HCT116 (cell line): Measurements from ENCODE around the gene TMC1. TPM values are rescaled to one million over a fixed set of nuclear protein-coding genes. Genes with fewer than 3 reads are reported as not detected.
"Not testable (repeated sequence)": the region's sequence is repeated elsewhere in the genome, so short reads cannot be mapped to it uniquely, and the experiment has no call there.

Experiments used
- ATAC-seq: fragments of 200-7000 bp; cut with Tn5 transposase; 2 replicates; pipeline ENCODE4 v1.9.1; 2020; ENCODE audit warnings: mild to moderate bottlenecking, moderate library complexity
- BruUV-seq: library from RNA; stranded (reverse); fragments of 400-500 nt; replicated peaks from 2 replicates; lab custom pipeline; 2021; lab: Mats Ljungman, UMichigan
- CTCF ChIA-PET: fragments of 300-600 bp; sonication (Branson Sonifier 250); formaldehyde crosslinking; loops from one replicate; lab custom pipeline; 2021; ENCODE audit warnings: antibody characterized with exemption; lab: Charles Lee
- POLR2A ChIA-PET: fragments of 300-600, 350-600 bp; sonication (Branson Sonifier 250); formaldehyde crosslinking; loops from one replicate; lab custom pipeline; 2021; ENCODE audit warnings: antibody characterized with exemption; lab: Charles Lee
- RAD21 ChIA-PET, 2 experiments: fragments of 300-600 bp; sonication (Branson Sonifier 250); formaldehyde crosslinking; loops; one replicate each; lab custom pipeline; 2023; ENCODE audit warnings: low total read pairs in 2 of 2; ENCODE audit not compliant: uncharacterized antibody in 2 of 2, unreplicated experiment in 2 of 2, low non-redundant PET in 1 of 2; lab: Charles Lee
- DNase-seq: peaks from one replicate; pipeline ENCODE4 v3.0.0-alpha.2; 2010; ENCODE audit warnings: low read depth, low spot score
- H2AFZ ChIP-seq: fragments of 200-600 bp; shearing (Covaris generic), sonication (generic); 2 replicates; pipeline ENCODE4 v1.6.1; 2017; ENCODE audit warnings: low read depth, mixed run types, mixed read lengths, antibody characterized with exemption, low read length; ENCODE audit not compliant: poor library complexity, severe bottlenecking
- H3K27ac ChIP-seq: 2 replicates; pipeline ENCODE4 v1.5.1; 2012; ENCODE audit warnings: low read depth, low read length
- H3K27me3 ChIP-seq: fragments of 200-600 bp; sonication (generic); 2 replicates; pipeline ENCODE4 v1.6.1; 2016; ENCODE audit warnings: mixed run types, low read length, mixed read lengths; ENCODE audit not compliant: insufficient read depth
- H3K36me3 ChIP-seq, 2 experiments: fragments of 200-500 bp in 1 of 2; fragments of 200-600 bp in 1 of 2; sonication (Bioruptor generic) in 1 of 2; sonication (generic) in 1 of 2; 2 replicates each; pipeline versions ENCODE4 v1.5.1 to v1.6.1; 2014 to 2016; ENCODE audit warnings: low read length in 2 of 2, inconsistent platforms in 1 of 2, mixed read lengths in 1 of 2, mixed run types in 1 of 2; ENCODE audit not compliant: insufficient read depth in 2 of 2, control insufficient read depth in 1 of 2
- H3K4me1 ChIP-seq, 2 experiments: fragments of 200-600 bp in 1 of 2; sonication (generic) in 1 of 2; 2 replicates each; pipeline versions ENCODE4 v1.5.1 to v1.6.1; 2012 to 2017; ENCODE audit warnings: low read length in 2 of 2, inconsistent platforms in 1 of 2, mild to moderate bottlenecking in 1 of 2, mixed read lengths in 1 of 2, mixed run types in 1 of 2, moderate library complexity in 1 of 2; ENCODE audit not compliant: insufficient read depth in 2 of 2, control insufficient read depth in 1 of 2
- H3K4me2 ChIP-seq: fragments of 200-600 bp; sonication (generic); 2 replicates; pipeline ENCODE4 v1.6.1; 2017; ENCODE audit warnings: mixed run types, low read length, mixed read lengths
- H3K4me3 ChIP-seq, 2 experiments: fragments of 200-600 bp in 1 of 2; sonication (generic) in 1 of 2; replicated peaks in 1 of 2; 2 replicates each; pipeline ENCODE4 v1.5.1; 2011 to 2016; ENCODE audit warnings: low read length in 2 of 2, control low read depth in 1 of 2, low read depth in 1 of 2, mild to moderate bottlenecking in 1 of 2, mixed read lengths in 1 of 2, mixed run types in 1 of 2
- H3K79me2 ChIP-seq: fragments of 200-600 bp; sonication (generic); 2 replicates; pipeline ENCODE4 v1.6.1; 2017; ENCODE audit warnings: mild to moderate bottlenecking, mixed run types, low read length, moderate library complexity, mixed read lengths; ENCODE audit not compliant: insufficient read depth
- H3K9ac ChIP-seq: fragments of 200-600 bp; sonication (generic); 2 replicates; pipeline ENCODE4 v1.6.1; 2016; ENCODE audit warnings: low read length, mixed read lengths
- H3K9me2 ChIP-seq: fragments of 200-600 bp; sonication (generic), shearing (Covaris generic); 2 replicates; pipeline ENCODE4 v1.6.1; 2017; ENCODE audit warnings: mixed run types, mild to moderate bottlenecking, moderate library complexity; ENCODE audit not compliant: insufficient read depth
- H3K9me3 ChIP-seq, 2 experiments: fragments of 200-500 bp in 1 of 2; fragments of 200-600 bp in 1 of 2; sonication (Bioruptor generic) in 1 of 2; sonication (generic) in 1 of 2; 2 replicates each; pipeline ENCODE4 v1.6.1; 2014 to 2017; ENCODE audit warnings: low read length in 2 of 2, mixed read lengths in 2 of 2, inconsistent platforms in 1 of 2, low read depth in 1 of 2, mild to moderate bottlenecking in 1 of 2, mixed run types in 1 of 2, moderate library complexity in 1 of 2; ENCODE audit not compliant: control insufficient read depth in 1 of 2, insufficient read depth in 1 of 2
- H4K20me1 ChIP-seq: fragments of 200-600 bp; sonication (generic), shearing (Covaris generic); 2 replicates; pipeline ENCODE4 v1.6.1; 2017; ENCODE audit warnings: mixed run types, mild to moderate bottlenecking, moderate library complexity; ENCODE audit not compliant: insufficient read depth
- CEBPB ChIP-seq: IDR thresholded peaks from 2 replicates; pipeline ENCODE4 v1.6.1; 2012; ENCODE audit warnings: low read depth
- intact Hi-C: fragments of 100-400 bp; cut with micrococcal nuclease; formaldehyde crosslinking; loops from 2 replicates; pipeline ENCODE4 v1.10.0; 2022
- total RNA-seq: library from RNA; stranded (reverse); gene quantifications from one replicate; pipeline ENCODE4 v1.2.1, GENCODE V29; 2021; ENCODE audit not compliant: unreplicated experiment
- TF ChIP-seq, protein P1 (sequence below): IDR thresholded peaks from 2 replicates; pipeline ENCODE4 v1.6.1; 2012

Gene TMC1
- total RNA-seq, 1 experiment from 2014 or later, result 0.57 TPM

DNA sequence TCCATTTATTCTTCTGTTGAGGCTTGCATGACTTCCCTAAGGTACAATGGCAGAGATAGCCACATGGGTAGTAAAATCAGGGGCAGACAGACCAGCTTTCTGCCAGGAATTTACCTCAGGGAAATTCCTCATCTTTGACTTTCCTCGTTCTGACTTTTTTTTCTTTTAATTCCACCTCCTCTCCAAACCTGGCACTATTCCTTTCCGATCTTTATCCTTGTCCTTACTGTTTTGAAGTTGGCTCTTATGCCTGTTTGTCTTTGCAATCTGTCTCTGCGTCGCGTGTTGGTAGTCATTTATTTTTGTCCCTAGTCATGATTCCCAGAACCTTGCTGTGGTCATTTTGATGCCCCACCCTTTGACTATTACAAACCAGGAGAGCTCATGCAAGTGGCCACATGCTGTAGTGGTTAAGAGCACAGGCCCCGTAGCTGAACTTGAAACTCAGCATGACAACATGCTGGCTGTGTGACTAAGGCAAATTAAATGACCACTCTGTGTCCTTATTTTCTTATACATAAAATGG lies 19.0 kb downstream of the TMC1 start:
- ChIA-PET CTCF (no interaction called here), RAD21 (no interaction called here), POLR2A (no interaction called here)
- peaks cover 14 to 40% of the 10 kb centered on the region in 2 experiments; a peak in 3 of 4 replicates for H3K4me1 ChIP-seq
- no peak overlapping the region for H3K27ac ChIP-seq
- H3K9me2 ChIP-seq, result no peaks in the 10 kb centered on the region
- no TSS peak for BruUV-seq
- H3K36me3 ChIP-seq, result no peaks in the 10 kb centered on the region
- H3K9ac ChIP-seq, result no peak overlapping the region
- H3K27me3 ChIP-seq, result no peaks in the 10 kb centered on the region
- peak overlapping the region; percentile 73 for H2AFZ ChIP-seq
- H3K9me3 ChIP-seq, result no peaks in the 10 kb centered on the region
- no peak overlapping the region for H3K4me3 ChIP-seq
- H3K4me2 ChIP-seq, result peak overlapping the region; percentile 24
- DNase-seq, result no peak
- no peaks in the 10 kb centered on the region for H4K20me1 ChIP-seq
- no peaks in the 10 kb centered on the region for H3K79me2 ChIP-seq
- ATAC-seq, result peak; percentile 58
- TF ChIP-seq, protein P1, sequence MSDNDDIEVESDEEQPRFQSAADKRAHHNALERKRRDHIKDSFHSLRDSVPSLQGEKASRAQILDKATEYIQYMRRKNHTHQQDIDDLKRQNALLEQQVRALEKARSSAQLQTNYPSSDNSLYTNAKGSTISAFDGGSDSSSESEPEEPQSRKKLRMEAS, result peak; percentile 69
- TF ChIP-seq CEBPB, result no peak
- TF ChIP-seq, all 23 proteins: peak for 1
- intact Hi-C loops, result no loop called here

DNA sequence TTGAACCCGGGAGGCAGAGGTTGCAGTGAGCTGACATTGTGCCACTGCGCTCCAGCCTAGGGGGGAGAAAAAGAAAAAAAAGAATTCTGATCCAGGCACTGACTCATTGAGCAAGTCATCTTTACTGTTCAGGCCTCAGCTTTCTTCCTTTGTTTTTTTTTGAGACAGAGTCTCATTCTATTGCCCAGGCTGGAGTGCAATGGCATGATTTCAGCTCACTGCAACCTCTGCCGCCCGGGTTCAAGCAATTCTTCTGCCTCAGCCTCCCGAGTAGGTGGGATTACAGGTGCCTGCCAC lies 21.1 kb downstream of the TMC1 start:
- DNase-seq, RAD21 ChIA-PET, CTCF ChIA-PET: not testable (repeated sequence)

More for the DNA sequence above, 21.1 kb downstream of the TMC1 start:
- H4K20me1 ChIP-seq, H2AFZ ChIP-seq, POLR2A ChIA-PET, ATAC-seq, H3K36me3 ChIP-seq, intact Hi-C loops, H3K4me3 ChIP-seq, H3K9me3 ChIP-seq, H3K27me3 ChIP-seq, H3K9me2 ChIP-seq, BruUV-seq, H3K9ac ChIP-seq, H3K79me2 ChIP-seq, H3K27ac ChIP-seq: not testable (repeated sequence)
- peak overlapping the region; percentile 19; the same call in 1 of the 2 replicates for H3K4me2 ChIP-seq
- H3K4me1 ChIP-seq, result peaks cover 14 to 40% of the 10 kb centered on the region in 2 experiments; a peak in 3 of 4 replicates
